GM19438 (cell line): ENCODE measurements around the gene TCEAL3.
"Not testable (repeated sequence)": the region's sequence is repeated elsewhere in the genome, so short reads cannot be mapped to it uniquely, and the experiment has no call there.

Experiments used
- ATAC-seq: cut with Tn5 transposase; IDR thresholded peaks from one replicate; pipeline ENCODE4 v1.9.1; 2021; ENCODE audit warnings: low read depth; ENCODE audit not compliant: unreplicated experiment

TCEAL3 gene

DNA sequence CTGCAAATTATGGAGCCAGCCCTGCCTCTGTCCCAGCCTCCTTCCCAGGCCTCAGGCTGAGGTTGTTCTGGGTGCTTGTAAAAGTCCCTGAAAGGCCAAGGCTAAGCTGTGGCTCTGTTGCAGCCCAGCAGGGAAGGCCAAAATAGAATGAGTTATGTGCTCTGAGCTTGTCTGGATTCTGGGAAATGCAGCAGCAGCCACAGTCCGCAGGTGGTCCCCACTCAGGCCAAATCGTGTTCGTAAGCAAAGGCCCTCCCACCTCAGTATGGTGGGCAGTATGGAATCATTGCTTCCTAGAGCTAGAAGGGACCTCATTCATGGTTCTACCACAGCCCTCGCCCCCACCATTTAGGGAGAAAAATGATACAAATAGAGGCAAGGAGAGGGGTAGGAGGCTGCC, 16.3 kb downstream of the TCEAL3 start:
- ATAC-seq: no peak

DNA sequence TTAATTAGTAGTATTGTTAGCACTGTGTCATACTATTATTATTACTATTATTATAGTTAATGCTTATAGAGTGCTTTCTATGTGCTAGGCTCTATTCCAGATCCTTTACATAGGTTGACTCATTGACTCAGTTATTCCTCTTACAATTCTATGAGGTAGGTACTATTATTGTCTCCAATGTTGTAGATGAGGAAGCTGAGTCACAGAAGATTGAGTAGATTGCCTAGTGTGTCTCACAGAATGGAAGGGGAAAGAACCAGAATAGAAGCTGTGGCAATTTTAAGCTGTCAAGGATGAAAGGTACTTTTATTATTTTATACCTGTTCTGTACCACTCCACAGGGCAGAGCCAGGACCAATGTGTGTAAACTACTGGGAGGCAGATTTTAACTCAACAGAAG, 19.1 kb downstream of the TCEAL3 start:
- no peak for ATAC-seq

DNA sequence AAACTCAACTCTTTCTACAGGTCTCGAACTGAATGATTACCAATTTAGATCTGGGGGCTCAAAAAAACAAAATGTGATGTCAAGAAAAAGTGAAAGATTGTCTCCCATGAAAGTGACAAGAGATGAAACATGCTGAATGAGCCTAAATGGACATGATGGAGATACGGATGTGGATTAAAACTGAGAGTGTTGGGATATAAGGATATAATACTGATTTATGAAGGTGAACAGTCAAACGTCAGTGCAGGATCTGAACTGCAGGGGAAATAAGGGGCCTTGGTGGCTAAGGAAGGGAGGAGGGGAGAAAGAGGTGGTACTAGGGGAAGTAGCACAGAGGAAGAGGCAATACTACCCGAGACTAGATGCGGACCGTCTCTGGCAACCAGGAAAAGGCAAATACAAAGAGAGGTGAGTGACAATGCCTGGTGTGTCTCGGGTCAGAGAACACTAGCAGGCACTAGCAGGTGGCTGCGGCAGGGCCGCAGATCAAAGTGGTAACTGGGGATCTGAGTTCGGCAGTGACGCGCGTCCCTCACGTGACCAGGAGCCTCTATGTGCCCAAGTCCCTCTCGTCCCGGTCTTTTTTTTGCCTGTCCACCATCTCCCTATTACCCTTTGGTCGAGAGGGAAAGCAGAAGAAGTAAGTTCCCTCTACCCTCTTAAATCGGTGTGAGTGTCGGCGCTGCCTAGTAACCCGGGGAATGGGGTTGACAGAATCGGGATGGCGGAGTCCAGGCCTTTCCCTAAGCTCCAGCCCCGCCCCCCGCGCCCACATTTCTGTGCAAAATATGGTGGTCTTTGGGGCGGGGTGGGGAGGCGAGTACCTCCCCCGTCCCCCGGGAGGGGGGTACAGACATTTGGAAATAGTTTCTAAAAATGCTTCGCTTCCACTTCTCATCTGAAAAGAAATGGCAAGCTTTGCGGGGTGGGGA, 20.9 kb downstream of the TCEAL3 start, which contains the start of gene TCEAL1:
Gene TCEAL1, plus strand, starts transcription at position 590 of the 932 bp plus-strand sequence. CDS start 942 bp downstream, outside the sequence.
- peak; percentile 61 for ATAC-seq

DNA sequence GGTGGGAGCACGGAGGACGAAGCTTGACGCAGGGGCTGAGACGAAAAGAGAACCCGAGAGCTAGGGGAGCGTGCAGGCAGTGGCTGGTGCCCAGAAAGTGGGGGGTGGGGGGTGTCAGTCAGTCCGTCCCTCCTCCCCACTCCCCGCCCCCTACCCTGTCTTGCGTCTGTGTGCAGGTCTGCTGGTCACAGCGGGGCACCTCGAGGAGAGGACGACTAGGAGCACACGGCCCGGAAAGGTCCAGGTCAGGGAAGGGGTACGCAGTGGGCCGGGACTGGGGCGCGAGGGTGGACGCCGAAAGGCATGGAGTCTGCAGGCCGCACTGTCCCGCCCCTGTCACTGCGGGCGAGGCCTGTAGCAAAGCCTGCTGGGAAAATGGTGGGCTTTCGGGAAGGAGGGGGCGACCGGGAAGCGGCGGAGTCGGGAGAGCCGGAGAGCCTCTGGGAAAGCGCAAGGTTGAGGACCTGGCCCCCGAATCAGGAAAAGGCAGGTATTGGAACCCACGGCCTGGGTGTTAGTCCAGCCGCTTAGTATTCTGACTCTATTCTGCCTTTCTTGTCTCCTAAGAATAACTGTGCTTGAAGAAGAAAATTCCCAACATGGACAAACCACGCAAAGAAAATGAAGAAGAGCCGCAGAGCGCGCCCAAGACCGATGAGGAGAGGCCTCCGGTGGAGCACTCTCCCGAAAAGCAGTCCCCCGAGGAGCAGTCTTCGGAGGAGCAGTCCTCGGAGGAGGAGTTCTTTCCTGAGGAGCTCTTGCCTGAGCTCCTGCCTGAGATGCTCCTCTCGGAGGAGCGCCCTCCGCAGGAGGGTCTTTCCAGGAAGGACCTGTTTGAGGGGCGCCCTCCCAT, 21.8 kb downstream of the TCEAL3 start:
- peak; percentile 40 for ATAC-seq

DNA sequence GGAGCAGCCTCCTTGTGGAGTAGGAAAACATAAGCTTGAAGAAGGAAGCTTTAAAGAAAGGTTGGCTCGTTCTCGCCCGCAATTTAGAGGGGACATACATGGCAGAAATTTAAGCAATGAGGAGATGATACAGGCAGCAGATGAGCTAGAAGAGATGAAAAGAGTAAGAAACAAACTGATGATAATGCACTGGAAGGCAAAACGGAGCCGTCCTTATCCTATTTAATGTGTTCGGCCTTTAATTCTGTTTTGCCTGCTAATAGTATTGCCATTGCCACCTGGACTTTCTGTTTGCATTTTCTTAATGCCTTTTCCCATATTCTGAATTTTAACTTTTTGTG, 22.4 kb downstream of the TCEAL3 start:
- ATAC-seq: no peak

DNA sequence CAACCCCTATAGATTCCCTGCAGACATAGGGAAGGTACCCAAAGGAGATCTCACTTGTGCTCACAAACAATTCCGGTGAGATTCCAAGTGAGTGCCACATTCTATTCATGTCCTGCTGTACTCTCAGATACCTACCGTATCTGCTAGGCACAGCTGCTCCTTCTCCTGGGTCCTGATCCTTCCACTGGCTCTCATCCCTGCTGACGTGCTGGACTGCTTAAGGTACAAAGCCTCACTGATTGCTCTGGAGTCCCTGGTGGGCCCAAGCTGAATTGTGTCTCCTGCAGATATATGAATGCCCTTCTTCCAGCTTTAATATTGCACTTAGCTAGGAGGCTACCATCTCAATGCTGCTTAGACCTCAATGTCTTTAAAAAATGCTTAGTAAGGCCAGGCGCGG, 23.4 kb downstream of the TCEAL3 start:
- ATAC-seq: no peak

DNA sequence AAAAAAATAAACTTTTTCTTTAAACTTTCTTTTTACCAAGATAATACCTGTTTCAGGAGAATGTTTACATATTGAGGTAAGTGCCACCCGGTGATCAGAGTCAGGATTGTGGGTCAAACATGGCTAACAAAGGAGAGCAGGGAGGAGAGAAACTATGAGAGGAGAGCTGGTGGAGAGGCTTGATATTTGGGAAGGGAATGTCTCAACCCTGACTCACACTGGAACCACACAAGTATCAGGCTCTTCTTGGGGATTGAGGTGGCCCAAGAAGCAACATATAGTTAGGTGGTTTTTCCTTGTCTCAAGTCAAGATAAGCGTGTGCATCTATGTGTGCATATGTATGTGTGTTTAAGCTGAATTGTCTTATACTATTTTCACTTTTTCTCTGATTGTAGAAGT, 27.7 kb downstream of the TCEAL3 start:
- no peak for ATAC-seq

DNA sequence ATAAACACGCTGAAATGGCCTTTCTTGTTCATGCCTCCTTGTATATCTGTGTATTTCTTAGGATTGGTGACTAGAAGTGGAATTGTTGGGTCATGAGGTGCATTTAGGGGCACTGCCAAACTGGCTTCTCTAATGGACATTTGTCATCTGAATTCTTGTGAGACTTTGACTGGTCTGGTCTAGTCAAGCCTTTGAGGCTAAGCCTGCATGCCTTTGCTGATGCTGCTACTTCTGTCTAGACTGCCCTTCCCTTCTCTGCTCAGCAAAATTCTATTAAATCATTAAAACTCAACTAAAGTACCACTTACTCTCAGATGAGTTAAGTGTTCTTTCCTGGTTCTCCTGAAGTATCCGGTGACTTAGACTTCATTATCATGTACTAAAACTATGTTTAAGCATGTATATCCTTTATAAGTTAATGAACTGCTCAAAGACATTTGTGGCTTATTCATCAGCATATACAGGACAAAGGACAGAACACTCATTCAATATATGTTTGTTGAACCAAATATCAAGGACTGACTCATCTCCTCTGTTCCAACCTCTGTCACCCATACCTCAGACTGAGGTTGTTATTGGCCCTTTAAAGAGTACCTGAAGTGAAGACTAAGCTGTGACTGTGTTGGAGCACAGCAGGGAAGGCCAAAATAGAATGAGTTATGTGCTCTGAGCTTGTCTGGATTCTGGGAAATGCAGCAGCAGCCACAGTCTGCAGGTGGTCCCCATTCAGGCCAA, 30.0 kb downstream of the TCEAL3 start:
- ATAC-seq: no peak

DNA sequence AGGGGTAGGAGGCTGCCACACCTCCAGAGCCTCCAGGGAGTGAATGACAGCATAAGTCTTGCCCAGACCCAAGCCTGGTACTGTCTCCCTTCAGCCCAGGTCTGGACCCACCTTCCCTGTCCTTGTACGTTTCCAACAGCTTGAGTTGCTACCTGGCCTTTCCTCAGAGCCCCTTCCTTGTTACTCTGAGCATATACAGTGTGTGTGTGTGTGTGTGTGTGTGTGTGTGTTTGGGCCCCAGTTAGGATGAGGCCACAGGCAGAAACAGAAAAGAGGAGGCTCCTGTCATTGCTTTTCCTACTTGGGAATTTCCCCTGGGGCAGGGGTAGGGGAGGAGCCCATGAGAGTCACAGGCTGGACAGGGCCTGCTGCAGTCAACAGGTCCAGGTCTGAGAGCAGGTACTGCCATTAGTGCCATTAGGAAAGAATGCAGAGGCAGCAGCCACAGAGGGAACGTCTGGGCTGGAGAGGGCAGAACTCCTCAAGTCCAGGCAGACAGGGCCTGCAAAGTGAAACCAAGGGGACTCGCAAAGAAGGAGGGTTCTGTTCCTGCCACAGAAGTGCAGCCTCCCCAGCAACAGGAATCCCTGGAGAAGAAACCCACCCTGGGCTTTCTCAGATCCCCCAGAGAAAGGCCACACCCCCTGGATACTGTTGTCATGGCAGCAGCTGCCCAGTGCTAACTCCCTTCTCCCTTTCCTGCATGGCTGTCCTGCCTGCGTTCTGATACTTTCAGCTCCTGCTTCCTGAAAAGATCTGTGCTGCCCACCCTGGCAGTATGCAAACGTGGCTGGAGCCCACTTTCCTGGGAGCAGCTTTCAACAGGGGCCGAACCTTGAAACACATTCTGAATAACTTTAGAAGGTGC, 30.9 kb downstream of the TCEAL3 start:
- not testable (repeated sequence) for ATAC-seq

DNA sequence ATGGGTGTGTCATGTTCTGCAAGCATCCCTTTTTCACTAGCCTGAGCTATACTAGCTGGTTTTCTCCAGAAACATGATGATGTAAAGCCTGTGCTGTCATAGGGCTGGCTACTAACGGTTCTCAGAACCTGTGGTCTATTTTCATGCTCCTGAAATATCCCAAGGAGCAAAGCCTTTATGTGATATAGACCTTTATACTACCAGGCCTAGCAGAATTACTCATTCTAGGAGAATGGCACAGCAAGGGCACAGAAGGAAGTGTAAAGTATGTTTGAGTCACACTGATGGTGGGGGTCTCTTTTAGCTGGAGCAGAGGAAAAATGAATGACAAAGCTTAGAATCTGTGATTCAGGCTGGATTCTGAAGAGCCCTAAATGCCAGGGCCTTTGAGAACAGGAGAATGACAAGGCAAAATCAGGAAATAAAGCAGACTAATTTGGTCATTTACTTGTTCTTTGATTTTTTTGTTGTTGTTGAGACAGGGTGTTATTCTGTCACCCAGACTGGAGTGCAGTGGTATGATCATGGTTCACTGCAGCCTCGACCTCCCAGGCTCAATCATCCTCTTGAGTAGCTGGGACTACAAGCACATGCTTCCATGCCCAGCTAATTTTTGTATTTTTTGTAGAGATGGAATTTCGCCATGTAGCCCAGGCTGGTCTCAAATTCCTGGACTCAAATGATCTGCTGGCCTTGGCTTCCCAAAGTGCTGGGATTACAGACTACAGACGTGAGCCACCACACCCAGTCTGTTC, 32.8 kb downstream of the TCEAL3 start:
- ATAC-seq: no peak

DNA sequence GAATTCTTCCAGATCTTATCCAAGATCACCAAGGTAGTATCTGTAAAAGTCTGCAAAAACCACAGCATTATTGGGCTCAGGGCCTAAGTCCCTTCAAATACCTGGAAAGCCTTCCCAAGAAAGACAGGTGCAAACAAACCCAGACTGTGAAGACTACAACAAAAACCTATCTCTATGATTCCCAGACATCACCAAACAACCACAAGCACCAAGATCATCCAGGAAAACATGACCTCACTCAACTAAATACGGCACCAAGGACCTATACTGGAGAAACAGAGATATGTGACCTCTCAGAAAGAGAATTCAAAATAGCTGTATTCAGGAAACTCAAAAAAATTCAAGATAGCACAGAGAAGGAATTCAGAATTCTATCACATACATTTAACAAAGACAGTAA, 36.4 kb downstream of the TCEAL3 start:
- ATAC-seq: no peak

DNA sequence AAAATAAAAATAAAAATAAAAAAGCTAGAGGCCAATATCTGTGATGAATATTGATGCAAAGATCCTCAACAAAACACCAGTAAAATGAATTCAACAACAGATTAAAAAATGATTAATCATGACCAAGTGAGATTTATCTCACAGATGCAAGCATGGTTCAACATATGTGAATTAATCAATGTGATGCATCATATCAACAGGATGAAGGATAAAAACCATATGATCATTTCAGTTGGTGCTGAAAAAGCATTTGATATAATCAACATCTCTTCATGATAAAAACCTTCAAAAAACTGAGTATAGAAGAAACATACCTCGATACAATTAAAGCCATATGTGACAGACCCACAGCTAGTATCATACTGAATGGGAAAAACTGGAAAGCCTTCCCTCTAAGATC, 39.9 kb downstream of the TCEAL3 start:
- no peak for ATAC-seq

DNA sequence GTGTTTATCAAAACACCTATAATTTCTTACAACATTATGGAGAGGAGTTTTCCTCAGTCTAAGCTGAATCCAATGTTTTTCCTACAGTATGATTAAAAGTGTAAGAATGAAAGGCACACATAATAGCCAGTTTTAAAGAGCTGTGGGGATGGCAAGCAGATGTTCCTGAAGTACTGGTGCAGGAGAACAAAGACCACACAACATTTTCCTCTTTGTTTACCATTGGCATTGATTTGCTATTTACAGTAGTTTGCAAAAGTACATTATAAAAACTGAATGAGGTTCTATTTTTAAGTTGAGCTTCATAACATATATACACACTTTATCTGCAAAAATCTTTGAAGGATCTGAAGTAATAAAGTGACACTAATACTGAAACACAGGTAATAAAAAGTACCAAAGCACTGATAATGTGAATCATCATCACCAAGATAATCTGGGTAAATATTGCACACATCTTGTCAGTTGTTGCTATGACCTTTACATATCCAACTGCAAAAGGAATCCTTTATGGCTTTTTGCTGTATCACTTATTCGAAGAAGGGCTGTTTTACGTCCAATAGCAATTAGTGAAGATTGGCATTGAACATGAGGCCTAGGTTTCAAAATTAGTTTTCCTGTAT, 43.5 kb downstream of the TCEAL3 start:
- no peak for ATAC-seq

DNA sequence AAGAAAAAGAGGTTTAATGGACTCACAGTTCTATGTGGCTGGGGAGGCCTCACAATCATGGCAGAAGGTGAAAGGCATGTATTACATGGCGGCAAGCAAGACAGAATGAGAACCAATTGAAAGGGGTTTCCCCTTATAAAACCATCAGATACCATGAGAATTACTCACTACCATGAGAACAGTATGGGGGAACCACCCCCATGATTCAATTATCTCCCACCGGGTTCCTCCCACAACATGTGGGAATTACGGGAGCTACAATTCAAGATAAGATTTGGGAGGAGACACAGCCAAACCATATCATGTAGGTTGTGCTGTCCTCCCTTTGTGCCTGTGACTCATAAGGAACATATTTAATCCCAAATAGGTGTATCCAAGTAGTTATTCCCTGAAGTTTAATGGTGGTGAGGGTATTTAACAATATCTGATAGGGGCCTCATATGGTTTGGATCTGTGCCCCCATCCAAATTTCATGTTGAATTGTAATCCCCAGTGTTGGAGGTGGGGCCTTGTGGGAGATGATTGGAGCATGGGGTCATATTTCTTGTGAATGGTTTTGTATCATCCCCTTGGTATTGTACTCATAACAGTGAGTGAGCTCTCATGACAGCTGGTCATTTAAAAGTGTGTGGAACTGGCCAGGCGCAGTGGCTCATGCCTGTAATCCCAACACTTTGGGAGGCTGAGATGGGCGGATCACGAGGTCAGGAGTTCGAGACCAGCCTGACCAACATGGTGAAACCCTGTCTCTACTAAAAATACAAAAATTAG, 47.7 kb downstream of the TCEAL3 start:
- ATAC-seq: not testable (repeated sequence)

DNA sequence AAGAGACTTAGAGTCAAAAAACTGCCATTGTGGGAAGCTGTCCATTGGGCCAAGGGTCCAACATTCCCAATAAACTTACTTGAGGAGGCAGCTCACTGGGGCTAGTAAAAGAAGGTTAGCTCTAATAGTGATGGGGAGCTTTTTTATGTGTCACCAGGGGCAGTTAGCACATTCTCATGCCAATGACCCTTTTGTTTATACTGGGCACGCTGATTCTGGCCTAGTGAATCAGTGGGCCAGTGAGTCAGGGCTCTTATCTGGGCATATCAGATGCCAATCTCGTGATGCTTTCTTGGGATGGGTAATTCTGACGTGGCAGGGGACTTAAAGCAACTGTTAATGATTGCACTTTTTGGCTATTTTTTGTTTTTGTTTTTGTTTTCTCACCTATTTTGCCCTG, 48.9 kb downstream of the TCEAL3 start:
- no peak for ATAC-seq

DNA sequence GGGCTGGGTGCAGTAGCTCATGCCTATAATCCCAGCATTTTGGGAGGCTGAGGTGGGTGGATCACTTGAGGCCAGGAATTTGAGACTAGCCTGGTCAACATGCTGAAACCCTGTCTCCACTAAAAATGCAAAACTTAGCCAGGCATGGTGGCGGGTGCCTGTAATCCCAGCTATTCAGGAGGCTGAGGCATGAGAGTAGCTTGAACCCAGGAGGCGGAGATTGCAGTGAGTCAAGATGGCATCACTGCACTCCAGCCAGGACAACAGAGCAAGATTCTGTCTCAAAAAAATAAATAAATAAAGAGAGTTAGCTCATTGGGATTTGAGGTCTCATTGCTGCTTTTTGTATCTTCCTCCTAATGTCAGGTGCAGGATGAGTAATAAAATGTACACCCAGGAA, 49.3 kb downstream of the TCEAL3 start:
- ATAC-seq: not testable (repeated sequence)

DNA sequence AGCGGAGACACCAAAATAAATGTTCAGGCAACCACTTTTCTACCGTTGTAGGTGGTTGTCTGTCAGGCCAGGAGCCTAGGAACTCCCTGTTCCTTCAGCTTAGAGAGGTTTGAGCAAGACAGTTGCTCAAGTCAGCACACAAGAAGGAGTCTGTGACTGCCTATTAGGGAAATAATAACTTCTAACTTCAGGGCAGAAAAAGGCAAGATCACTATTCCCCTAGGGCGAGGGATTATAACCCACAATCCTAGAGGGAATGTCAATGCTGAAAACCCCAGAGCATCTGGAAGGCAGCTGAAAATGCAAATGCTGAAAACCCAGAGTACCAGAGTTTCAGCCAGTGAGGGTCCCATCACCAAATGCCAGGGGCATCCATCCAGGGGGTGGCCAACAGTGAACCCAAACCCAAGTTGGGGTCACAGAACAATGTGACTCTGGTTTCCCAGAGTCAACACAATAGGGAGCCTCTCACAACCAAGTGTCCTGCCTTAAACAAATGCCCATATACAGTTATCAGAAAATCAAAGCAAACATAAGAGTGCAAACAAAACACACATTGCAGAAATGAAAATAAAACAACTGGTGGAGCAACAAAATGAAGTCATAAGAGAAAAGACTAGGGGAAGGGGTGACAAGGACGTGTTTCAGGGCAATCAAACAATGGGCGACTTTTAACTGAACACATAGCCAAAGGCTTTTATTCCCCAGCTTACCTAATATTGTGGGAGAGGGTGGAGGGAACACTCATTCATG, 51.1 kb downstream of the TCEAL3 start:
- ATAC-seq: no peak
